Neuronal stem cell (in vitro differentiated cells): ENCODE results near the gene SUGP2.
A peak's percentile ranks its signal among the peaks of the same experiment; 100 is the strongest.
"Not testable (repeated sequence)": the region's sequence is repeated elsewhere in the genome, so short reads cannot be mapped to it uniquely, and the experiment has no call there.

Experiments
- DNase-seq: peaks from one replicate; pipeline ENCODE4 v3.0.0-alpha.2; 2013; ENCODE audit warnings: low spot score
- H2AFZ ChIP-seq: one replicate; pipeline ENCODE4 v1.6.1; 2013; ENCODE audit warnings: mild to moderate bottlenecking, low read length, inconsistent platforms
- H2AK5ac ChIP-seq: 2 replicates; pipeline ENCODE4 v1.6.1; 2013; ENCODE audit warnings: low read depth, mild to moderate bottlenecking, inconsistent platforms, low read length, moderate library complexity, mixed read lengths
- H2BK120ac ChIP-seq: 2 replicates; pipeline ENCODE4 v1.6.1; 2013; ENCODE audit warnings: low read depth, mild to moderate bottlenecking, inconsistent platforms, low read length, moderate library complexity, mixed read lengths
- H2BK12ac ChIP-seq: one replicate; pipeline ENCODE4 v1.6.1; 2013; ENCODE audit warnings: low read length, inconsistent platforms
- H2BK15ac ChIP-seq: 2 replicates; pipeline ENCODE4 v1.6.1; 2013; ENCODE audit warnings: mild to moderate bottlenecking, low read length, inconsistent platforms, mixed read lengths
- H2BK5ac ChIP-seq: one replicate; pipeline ENCODE4 v1.6.1; 2013; ENCODE audit warnings: inconsistent platforms, mild to moderate bottlenecking, low read length, moderate library complexity
- H3K14ac ChIP-seq: one replicate; pipeline ENCODE4 v1.6.1; 2013; ENCODE audit warnings: low read length, inconsistent platforms
- H3K18ac ChIP-seq: 2 replicates; pipeline ENCODE4 v1.6.1; 2013; ENCODE audit warnings: low read length, inconsistent platforms
- H3K23ac ChIP-seq: 2 replicates; pipeline ENCODE4 v1.6.1; 2013; ENCODE audit warnings: low read depth, mild to moderate bottlenecking, mixed read lengths, low read length, inconsistent platforms; ENCODE audit not compliant: poor library complexity
- H3K27ac ChIP-seq: replicated peaks from 3 replicates; pipeline ENCODE4 v1.5.1; 2013; ENCODE audit warnings: low read length, inconsistent platforms
- H3K27me3 ChIP-seq, 3 experiments: 2 replicates each; pipeline ENCODE4 v1.6.1; 2013; ENCODE audit warnings: low read length in 3 of 3, mild to moderate bottlenecking in 2 of 3, inconsistent platforms in 1 of 3, low read depth in 1 of 3, mixed read lengths in 1 of 3, moderate library complexity in 1 of 3; ENCODE audit not compliant: control insufficient read depth in 3 of 3, insufficient read depth in 3 of 3
- H3K36me3 ChIP-seq, 2 donors: replicated peaks in 1 of 2; 2 replicates each; pipeline ENCODE4 v1.6.1; 2013; ENCODE audit warnings: low read length in 2 of 2; ENCODE audit not compliant: control insufficient read depth in 2 of 2, insufficient read depth in 2 of 2
- H3K4ac ChIP-seq: 2 replicates; pipeline ENCODE4 v1.6.1; 2013; ENCODE audit warnings: inconsistent platforms, mild to moderate bottlenecking, low read length, moderate library complexity
- H3K4me1 ChIP-seq, 2 donors: 1 replicate in 1 of 2; 2 replicates in 1 of 2; pipeline ENCODE4 v1.6.1; 2013; ENCODE audit warnings: low read length in 2 of 2, low read depth in 1 of 2; ENCODE audit not compliant: control insufficient read depth in 2 of 2, insufficient read depth in 1 of 2
- H3K4me2 ChIP-seq: one replicate; pipeline ENCODE4 v1.6.1; 2013; ENCODE audit warnings: mild to moderate bottlenecking, low read length, inconsistent platforms; ENCODE audit not compliant: insufficient read depth, poor library complexity, severe bottlenecking
- H3K4me3 ChIP-seq, 2 donors: 2 replicates each; pipeline ENCODE4 v1.5.1; 2013; ENCODE audit warnings: low read length in 2 of 2, mild to moderate bottlenecking in 2 of 2, inconsistent platforms in 1 of 2, moderate library complexity in 1 of 2
- H3K79me1 ChIP-seq: one replicate; pipeline ENCODE4 v1.6.1; 2013; ENCODE audit warnings: low read depth, mild to moderate bottlenecking, inconsistent platforms, low read length, moderate library complexity
- H3K9ac ChIP-seq: one replicate; pipeline ENCODE4 v1.6.1; 2013; ENCODE audit warnings: mild to moderate bottlenecking, low read depth, low read length, inconsistent platforms; ENCODE audit not compliant: poor library complexity
- H3K9me3 ChIP-seq, 2 donors: replicated peaks in 1 of 2; 2 replicates each; pipeline versions ENCODE3 to v1.6.1; 2013; ENCODE audit warnings: low read length in 2 of 2, mild to moderate bottlenecking in 2 of 2, inconsistent platforms in 1 of 2, low read depth in 1 of 2, mixed read lengths in 1 of 2, moderate library complexity in 1 of 2; ENCODE audit not compliant: control insufficient read depth in 2 of 2, insufficient read depth in 1 of 2
- H4K8ac ChIP-seq: one replicate; pipeline ENCODE4 v1.6.1; 2013; ENCODE audit warnings: low read depth, mild to moderate bottlenecking, inconsistent platforms, low read length, moderate library complexity
- H4K91ac ChIP-seq: one replicate; pipeline ENCODE4 v1.6.1; 2013; ENCODE audit warnings: low read length, low read depth, mild to moderate bottlenecking, inconsistent platforms; ENCODE audit not compliant: poor library complexity
- WGBS, 2 donors: extraction: QIAGEN DNeasy Blood & Tissue Kit; methylation state at CpG; one replicate each; pipeline ENCODE4 v1.1.7; 2013; ENCODE audit warnings: missing lambda C conversion rate in 2 of 2, mixed read lengths in 1 of 2; ENCODE audit not compliant: insufficient read length in 2 of 2, insufficient replicate concordance in 1 of 2; ENCODE audit errors: extremely low coverage in 2 of 2; 5-methylcytosine and 5-hydroxymethylcytosine counted together

SUGP2 gene

DNA sequence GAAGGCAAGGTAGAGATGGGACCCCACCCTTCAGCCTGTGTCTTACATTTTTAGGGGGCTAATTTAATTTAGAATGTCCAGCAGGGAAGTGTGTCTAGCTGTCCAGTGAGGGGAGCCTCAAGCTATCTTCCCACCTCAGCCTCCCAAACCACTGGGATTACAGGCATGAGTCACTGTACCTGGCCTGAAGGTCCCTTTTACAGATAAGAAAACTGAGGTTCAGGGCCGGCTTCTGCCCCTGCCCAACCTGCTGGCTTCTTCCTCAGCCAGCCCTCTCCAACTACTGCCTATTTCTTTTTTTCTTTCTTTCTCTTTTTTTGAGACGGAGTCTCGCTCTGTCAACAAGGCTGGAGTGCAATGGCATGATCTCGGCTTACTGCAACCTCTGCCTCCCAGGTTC lies 72.9 kb downstream of the SUGP2 start:
- H3K27me3 ChIP-seq: no peaks in the 10 kb centered on the region
- H2BK120ac ChIP-seq: no peak overlapping the region
- no peak overlapping the region for H2AK5ac ChIP-seq
- no peaks in the 10 kb centered on the region for H3K9me3 ChIP-seq
- H3K79me1 ChIP-seq: no peaks in the 10 kb centered on the region
- H2BK5ac ChIP-seq: no peak overlapping the region
- no peak overlapping the region for H3K4me3 ChIP-seq
- H2BK12ac ChIP-seq: no peak overlapping the region
- no CpG with 5 or more reads among the region's 4 CpGs for WGBS, 2 donors
- no peak overlapping the region for H3K27ac ChIP-seq
- no peak overlapping the region for H3K4me2 ChIP-seq
- no peak overlapping the region for H3K18ac ChIP-seq
- no peaks in the 10 kb centered on the region for H3K36me3 ChIP-seq
- H4K8ac ChIP-seq: no peak overlapping the region
- no peak overlapping the region for H2AFZ ChIP-seq
- DNase-seq: no peak
- no peak overlapping the region for H3K14ac ChIP-seq
- no peak overlapping the region for H3K9ac ChIP-seq
- H3K23ac ChIP-seq: no peak overlapping the region
- H3K4ac ChIP-seq: no peak overlapping the region
- no peak overlapping the region for H2BK15ac ChIP-seq
- peaks cover 0 to 3% of the 10 kb centered on the region in 2 donors for H3K4me1 ChIP-seq
- H4K91ac ChIP-seq: no peak overlapping the region

GRCh38 chr19:18955042-18955441 lies 78.3 kb downstream of the SUGP2 start:
- H3K4me3 ChIP-seq: no peak overlapping the region
- H2AK5ac ChIP-seq: peak overlapping the region; percentile 74
- H3K27ac ChIP-seq: no peak overlapping the region
- no peaks in the 10 kb centered on the region for H3K27me3 ChIP-seq
- no peak overlapping the region for H2BK15ac ChIP-seq
- H3K4me2 ChIP-seq: no peak overlapping the region
- WGBS, 2 donors: 100% methylated on average over 2 of the region's 2 CpGs
- no peak overlapping the region for H4K91ac ChIP-seq
- no peaks in the 10 kb centered on the region for H3K36me3 ChIP-seq
- no peaks in the 10 kb centered on the region for H3K79me1 ChIP-seq
- no peak overlapping the region for H3K14ac ChIP-seq
- no peak overlapping the region for H2BK12ac ChIP-seq
- H4K8ac ChIP-seq: no peak overlapping the region
- H3K23ac ChIP-seq: no peak overlapping the region
- no peak overlapping the region for H3K4ac ChIP-seq
- H2AFZ ChIP-seq: no peak overlapping the region
- no peaks in the 10 kb centered on the region for H3K4me1 ChIP-seq
- no peak overlapping the region for H2BK5ac ChIP-seq
- H2BK120ac ChIP-seq: no peak overlapping the region
- DNase-seq: no peak
- no peak overlapping the region for H3K9ac ChIP-seq
- no peak overlapping the region for H3K18ac ChIP-seq
- H3K9me3 ChIP-seq: no peaks in the 10 kb centered on the region

DNA sequence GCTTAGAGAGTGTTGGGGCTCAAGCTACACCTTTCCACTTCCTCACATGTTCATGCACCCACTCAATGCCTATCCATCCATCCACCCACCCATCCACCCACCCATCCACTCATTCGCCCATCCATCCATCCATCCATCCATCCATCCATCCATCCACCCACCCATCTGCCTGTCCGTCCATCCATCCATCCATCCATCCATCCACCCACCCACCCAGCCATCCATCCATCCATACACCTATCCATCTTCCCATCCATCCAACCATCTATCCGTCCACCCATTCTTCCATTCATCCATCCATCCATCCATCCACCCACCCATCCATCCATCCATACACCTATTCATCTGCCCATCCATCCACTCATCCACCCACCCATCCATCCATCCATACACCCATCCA lies 79.2 kb downstream of the SUGP2 start:
- DNase-seq: no peak
- Histone ChIP-seq H3K9me3 (no peaks in the 10 kb centered on the region), H2BK15ac (no peak overlapping the region), H3K23ac (no peak overlapping the region), H3K4ac (no peak overlapping the region), H3K79me1 (no peaks in the 10 kb centered on the region), H4K91ac (no peak overlapping the region), H3K27ac (no peak overlapping the region), H3K27me3 (no peaks in the 10 kb centered on the region), H2AFZ (no peak overlapping the region), H3K9ac (peak overlapping the region; percentile 50), H3K4me2 (no peak overlapping the region), H2AK5ac (no peak overlapping the region), H3K36me3 (peaks cover 0 to under 1% of the 10 kb centered on the region in 2 donors), H2BK120ac (no peak overlapping the region), H2BK5ac (no peak overlapping the region), H3K18ac (no peak overlapping the region), H3K4me3 (no peak overlapping the region), H2BK12ac (no peak overlapping the region), H3K4me1 (no peaks in the 10 kb centered on the region), H3K14ac (peak overlapping the region; percentile 2), H4K8ac (peak overlapping the region; percentile 0)
- WGBS, 2 donors: 100% methylated on average over 1 of the region's 3 CpGs

DNA sequence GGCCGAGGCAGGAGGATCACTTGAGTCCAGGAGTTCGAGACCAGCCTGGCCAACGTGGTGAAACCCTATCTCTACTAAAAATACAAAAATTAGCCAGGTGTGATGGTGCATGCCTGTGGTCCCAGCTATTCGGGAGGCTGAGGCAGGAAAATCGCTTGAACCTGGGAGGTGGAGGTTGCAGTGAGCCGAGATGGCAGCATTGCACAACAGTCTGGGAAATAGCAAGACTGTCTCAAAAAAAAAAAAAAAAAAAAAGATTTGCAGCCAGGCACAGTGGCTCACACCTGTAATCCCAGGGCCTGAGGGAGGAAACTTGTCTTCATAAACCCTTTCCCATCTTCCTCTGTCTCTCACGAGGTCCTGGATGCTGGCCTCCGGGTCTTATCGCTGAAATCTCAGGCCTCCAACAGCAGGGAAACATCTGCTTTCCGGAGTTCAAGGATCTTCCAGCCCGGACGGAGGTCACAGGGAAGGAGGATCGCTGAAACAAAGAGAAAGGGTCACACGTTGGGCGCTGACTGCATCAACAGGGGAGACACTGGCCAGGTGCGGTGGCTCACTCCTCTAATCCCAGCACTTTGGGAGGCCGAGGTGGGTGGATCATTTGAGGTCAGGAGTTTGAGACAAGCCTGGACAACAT lies 80.8 kb downstream of the SUGP2 start:
- no CpG with 5 or more reads among the region's 17 CpGs for WGBS, 2 donors
- not testable (repeated sequence) for H2AK5ac ChIP-seq, DNase-seq, H3K27me3 ChIP-seq, H3K4me3 ChIP-seq, H4K91ac ChIP-seq, H3K79me1 ChIP-seq, H2BK15ac ChIP-seq, H3K36me3 ChIP-seq, H3K4me2 ChIP-seq, H3K4me1 ChIP-seq, H3K14ac ChIP-seq, H3K27ac ChIP-seq, H3K18ac ChIP-seq, H3K9ac ChIP-seq, H2BK5ac ChIP-seq, H3K23ac ChIP-seq, H2AFZ ChIP-seq, H4K8ac ChIP-seq, H2BK12ac ChIP-seq, H2BK120ac ChIP-seq, H3K9me3 ChIP-seq, H3K4ac ChIP-seq
